ENCODE data around the gene SUGT1. TPM values are rescaled to one million over a fixed set of nuclear protein-coding genes. Genes with fewer than 3 reads are reported as not detected.

Gene SUGT1
- total and polyA plus RNA-seq, 2 of the 13 experiments (the other 11 are each of a cell fraction or from before 2014, with no cell fraction given) = 23.1 to 71.2 TPM

DNA sequence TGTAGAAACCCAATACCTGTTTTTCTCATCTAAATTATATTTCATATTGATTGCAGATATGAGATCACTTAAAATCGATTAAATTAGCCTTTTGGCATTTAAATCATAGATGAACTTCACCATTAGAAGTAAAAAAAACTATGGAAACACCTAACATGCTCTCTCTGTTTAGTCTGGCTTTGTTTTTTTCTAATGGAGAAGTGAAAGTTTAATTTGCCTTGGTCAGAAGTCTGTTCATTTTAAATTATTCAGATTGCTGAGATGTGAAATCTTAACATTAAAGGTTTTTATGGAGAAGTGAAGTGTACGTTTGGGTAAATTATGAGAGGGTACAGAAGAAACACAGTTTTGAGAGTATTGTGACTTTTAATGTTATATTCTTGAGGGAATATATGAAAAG, 6.7 kb downstream of the SUGT1 start:
- peaks cover 25% of the 10 kb centered on the region for H3K4me1 ChIP-seq (ENCODE audit: insufficient read depth, low read length)
- H4K20me1 ChIP-seq (ENCODE audit: insufficient read depth, low read length) = no peaks in the 10 kb centered on the region
- in situ Hi-C loops (cut with HindIII; ENCODE audit: extremely low pct_ligation_motif_present, low pct_unique_long_range_greater_than_20kb) (loop anchor here (10.0 kb wide), 1 partner anchor 65 kb away; no protein-coding TSS in a partner anchor), intact Hi-C loops (cut with micrococcal nuclease; ENCODE audit: unreplicated experiment) (loop anchor here (10.0 kb wide), 1 partner anchor 205 kb away; the partner anchor contains the start of genes CKAP2 and VPS36)
- peaks cover 30% of the 10 kb centered on the region for H3K79me2 ChIP-seq (ENCODE audit: insufficient read depth, low read length)
- no peak overlapping the region for H3K9ac ChIP-seq (ENCODE audit: insufficient read depth, low read depth, low read length)
- FAIRE-seq (no peak), ATAC-seq (no peak), DNase-seq (ENCODE audit: low spot score) (no peak)
- no peak overlapping the region for H3K4me2 ChIP-seq (ENCODE audit: low read depth, low read length)
- TF ChIP-seq SMAD9 (CRISPR knock-in tag; IDR thresholded peaks at IDR 0.05) (no peak), ZNF629 (CRISPR knock-in tag; conservative IDR thresholded peaks at IDR 0.05) (no peak), ZNF326 (CRISPR knock-in tag; IDR thresholded peaks at IDR 0.05; ENCODE audit: borderline replicate concordance) (no peak), ZSCAN21 (CRISPR knock-in tag; IDR thresholded peaks at IDR 0.05; ENCODE audit: borderline replicate concordance) (no peak), CBX1 (IDR thresholded peaks at IDR 0.05; ENCODE audit: low read depth) (no peak), HNRNPL (IDR thresholded peaks at IDR 0.05; ENCODE audit: low read depth, low read length) (no peak), MAFF (IDR thresholded peaks at IDR 0.05; ENCODE audit: low read depth, low read length) (no peak), ZNF136 (CRISPR knock-in tag; IDR thresholded peaks at IDR 0.05; ENCODE audit: low read depth) (no peak), MATR3 (CRISPR knock-in tag; IDR thresholded peaks at IDR 0.05) (no peak)
- TF ChIP-seq, protein P1, sequence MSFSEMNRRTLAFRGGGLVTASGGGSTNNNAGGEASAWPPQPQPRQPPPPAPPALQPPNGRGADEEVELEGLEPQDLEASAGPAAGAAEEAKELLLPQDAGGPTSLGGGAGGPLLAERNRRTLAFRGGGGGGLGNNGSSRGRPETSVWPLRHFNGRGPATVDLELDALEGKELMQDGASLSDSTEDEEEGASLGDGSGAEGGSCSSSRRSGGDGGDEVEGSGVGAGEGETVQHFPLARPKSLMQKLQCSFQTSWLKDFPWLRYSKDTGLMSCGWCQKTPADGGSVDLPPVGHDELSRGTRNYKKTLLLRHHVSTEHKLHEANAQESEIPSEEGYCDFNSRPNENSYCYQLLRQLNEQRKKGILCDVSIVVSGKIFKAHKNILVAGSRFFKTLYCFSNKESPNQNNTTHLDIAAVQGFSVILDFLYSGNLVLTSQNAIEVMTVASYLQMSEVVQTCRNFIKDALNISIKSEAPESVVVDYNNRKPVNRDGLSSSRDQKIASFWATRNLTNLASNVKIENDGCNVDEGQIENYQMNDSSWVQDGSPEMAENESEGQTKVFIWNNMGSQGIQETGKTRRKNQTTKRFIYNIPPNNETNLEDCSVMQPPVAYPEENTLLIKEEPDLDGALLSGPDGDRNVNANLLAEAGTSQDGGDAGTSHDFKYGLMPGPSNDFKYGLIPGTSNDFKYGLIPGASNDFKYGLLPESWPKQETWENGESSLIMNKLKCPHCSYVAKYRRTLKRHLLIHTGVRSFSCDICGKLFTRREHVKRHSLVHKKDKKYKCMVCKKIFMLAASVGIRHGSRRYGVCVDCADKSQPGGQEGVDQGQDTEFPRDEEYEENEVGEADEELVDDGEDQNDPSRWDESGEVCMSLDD (CRISPR knock-in tag; IDR thresholded peaks at IDR 0.05; ENCODE audit: borderline replicate concordance) = no peak
- TF ChIP-seq, protein P2, sequence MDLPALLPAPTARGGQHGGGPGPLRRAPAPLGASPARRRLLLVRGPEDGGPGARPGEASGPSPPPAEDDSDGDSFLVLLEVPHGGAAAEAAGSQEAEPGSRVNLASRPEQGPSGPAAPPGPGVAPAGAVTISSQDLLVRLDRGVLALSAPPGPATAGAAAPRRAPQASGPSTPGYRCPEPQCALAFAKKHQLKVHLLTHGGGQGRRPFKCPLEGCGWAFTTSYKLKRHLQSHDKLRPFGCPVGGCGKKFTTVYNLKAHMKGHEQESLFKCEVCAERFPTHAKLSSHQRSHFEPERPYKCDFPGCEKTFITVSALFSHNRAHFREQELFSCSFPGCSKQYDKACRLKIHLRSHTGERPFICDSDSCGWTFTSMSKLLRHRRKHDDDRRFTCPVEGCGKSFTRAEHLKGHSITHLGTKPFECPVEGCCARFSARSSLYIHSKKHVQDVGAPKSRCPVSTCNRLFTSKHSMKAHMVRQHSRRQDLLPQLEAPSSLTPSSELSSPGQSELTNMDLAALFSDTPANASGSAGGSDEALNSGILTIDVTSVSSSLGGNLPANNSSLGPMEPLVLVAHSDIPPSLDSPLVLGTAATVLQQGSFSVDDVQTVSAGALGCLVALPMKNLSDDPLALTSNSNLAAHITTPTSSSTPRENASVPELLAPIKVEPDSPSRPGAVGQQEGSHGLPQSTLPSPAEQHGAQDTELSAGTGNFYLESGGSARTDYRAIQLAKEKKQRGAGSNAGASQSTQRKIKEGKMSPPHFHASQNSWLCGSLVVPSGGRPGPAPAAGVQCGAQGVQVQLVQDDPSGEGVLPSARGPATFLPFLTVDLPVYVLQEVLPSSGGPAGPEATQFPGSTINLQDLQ (CRISPR knock-in tag; IDR thresholded peaks at IDR 0.05) = no peak
- CTCF ChIA-PET (ENCODE audit: low intra/inter-chr PET ratio, low total read pairs) = no interaction called here
- POLR2A ChIA-PET = no interaction called here
- H3K27me3 ChIP-seq (ENCODE audit: control insufficient read depth in 1 of 2, insufficient read depth in 2 of 2, low read length in 2 of 2) = no peaks in the 10 kb centered on the region
- H2AFZ ChIP-seq (ENCODE audit: low read length) = no peak overlapping the region
- 96% methylated on average over 2 of the region's 2 CpGs for WGBS (ENCODE audit: low lambda C conversion rate)
- BruUV-seq (replicated peaks) = no TSS peak
- no peak overlapping the region for H3K4me3 ChIP-seq (replicated peaks in 1 of 3; ENCODE audit: insufficient read depth in 1 of 3, low read depth in 2 of 3, low read length in 3 of 3)
- peaks cover 4 to 35% of the 10 kb centered on the region in 2 experiments; a peak in 3 of 5 replicates for H3K36me3 ChIP-seq (replicated peaks in 1 of 2; ENCODE audit: control insufficient read depth in 1 of 2, insufficient read depth in 2 of 2, low read length in 2 of 2)
- H3K9me3 ChIP-seq (ENCODE audit: low read length) = no peaks in the 10 kb centered on the region
- H3K27ac ChIP-seq (ENCODE audit: extremely low read length, insufficient read depth, low read length) = no peak overlapping the region
